GM21717 (cell line): ENCODE results near the gene TBXAS1.

Experiments
- ATAC-seq: cut with Tn5 transposase; IDR thresholded peaks from one replicate; pipeline ENCODE4 v1.9.1; 2021; ENCODE audit warnings: mild to moderate bottlenecking, moderate library complexity; ENCODE audit not compliant: unreplicated experiment

Gene TBXAS1

GRCh38 chr7:140018125-140019043, 189.3 kb downstream of the TBXAS1 start:
- no peak for ATAC-seq

GRCh38 chr7:140019172-140019571, 190.1 kb downstream of the TBXAS1 start:
- no peak for ATAC-seq

- ATAC-seq, result no peak
Measured at GRCh38 chr7:140019606-140020005, 190.5 kb downstream of the TBXAS1 start.

GRCh38 chr7:140021603-140022002, 192.5 kb downstream of the TBXAS1 start:
- ATAC-seq, result no peak

- ATAC-seq, result no peak
Measured at GRCh38 chr7:140022582-140023211, 193.6 kb downstream of the TBXAS1 start.

- no peak for ATAC-seq
Measured at GRCh38 chr7:140023728-140024127, 194.7 kb downstream of the TBXAS1 start.

- no peak for ATAC-seq
Measured at GRCh38 chr7:140024585-140024984, 195.5 kb downstream of the TBXAS1 start.

- ATAC-seq, result no peak
Measured at GRCh38 chr7:140025241-140025640, 196.2 kb downstream of the TBXAS1 start.

GRCh38 chr7:140025814-140026433, 196.9 kb downstream of the TBXAS1 start:
- no peak for ATAC-seq

- ATAC-seq, result no peak
Measured at GRCh38 chr7:140026935-140027334, 197.9 kb downstream of the TBXAS1 start.

- ATAC-seq, result no peak
Measured at GRCh38 chr7:140027858-140028257, 198.8 kb downstream of the TBXAS1 start.

- no peak for ATAC-seq
Measured at GRCh38 chr7:140028311-140028710, 199.2 kb downstream of the TBXAS1 start.

GRCh38 chr7:140029072-140029471, 200.0 kb downstream of the TBXAS1 start:
- ATAC-seq, result no peak

GRCh38 chr7:140031364-140031763, 202.3 kb downstream of the TBXAS1 start:
- ATAC-seq, result no peak

- no peak for ATAC-seq
Measured at GRCh38 chr7:140033036-140033435, 204.0 kb downstream of the TBXAS1 start.

GRCh38 chr7:140033779-140034363, 204.8 kb downstream of the TBXAS1 start:
- ATAC-seq, result no peak

- no peak for ATAC-seq
Measured at GRCh38 chr7:140034421-140034820, 205.4 kb downstream of the TBXAS1 start.

- no peak for ATAC-seq
Measured at GRCh38 chr7:140035400-140036223, 206.5 kb downstream of the TBXAS1 start.

GRCh38 chr7:140036224-140036962, 207.3 kb downstream of the TBXAS1 start:
- ATAC-seq, result peak; percentile 82

GRCh38 chr7:140039066-140039465, 210.0 kb downstream of the TBXAS1 start:
- ATAC-seq, result no peak
